Immature natural killer cell (primary cell): ENCODE results near the gene CYP4F11. TPM values are rescaled to one million over a fixed set of nuclear protein-coding genes. Genes with fewer than 3 reads are reported as not detected.
A peak's percentile ranks its signal among the peaks of the same experiment; 100 is the strongest.
"Not testable (repeated sequence)": the region's sequence is repeated elsewhere in the genome, so short reads cannot be mapped to it uniquely, and the experiment has no call there.

Experiments used
- DNase-seq, 3 donors: peaks; one replicate each; pipeline ENCODE4 v3.0.0; 2022; ENCODE audit warnings: mixed read lengths in 1 of 3
- H3K27ac Mint-ChIP-seq, 6 donors: one replicate each; pipeline ENCODE4 v1.8.0; 2020; ENCODE audit warnings: mixed read lengths in 6 of 6, mild to moderate bottlenecking in 5 of 6, inconsistent platforms in 4 of 6, moderate library complexity in 3 of 6
- H3K27me3 Mint-ChIP-seq, 3 donors: one replicate each; pipeline ENCODE4 v1.8.0; 2020 to 2021; ENCODE audit warnings: low read depth in 3 of 3, mild to moderate bottlenecking in 3 of 3, mixed read lengths in 3 of 3, moderate library complexity in 3 of 3, inconsistent platforms in 1 of 3
- H3K36me3 Mint-ChIP-seq, 3 donors: one replicate each; pipeline ENCODE4 v1.8.0; 2020; ENCODE audit warnings: mixed read lengths in 3 of 3, inconsistent platforms in 2 of 3, mild to moderate bottlenecking in 2 of 3
- H3K4me1 Mint-ChIP-seq, 2 donors: one replicate each; pipeline ENCODE4 v1.8.0; 2020; ENCODE audit warnings: inconsistent platforms in 2 of 2, mild to moderate bottlenecking in 2 of 2, mixed read lengths in 2 of 2, moderate library complexity in 1 of 2
- H3K4me3 Mint-ChIP-seq, 5 donors: one replicate each; pipeline ENCODE4 v1.8.0; 2020; ENCODE audit warnings: mild to moderate bottlenecking in 5 of 5, mixed read lengths in 5 of 5, inconsistent platforms in 3 of 5, moderate library complexity in 3 of 5
- H3K9me3 Mint-ChIP-seq, 6 donors: one replicate each; pipeline ENCODE4 v1.8.0; 2020; ENCODE audit warnings: mild to moderate bottlenecking in 6 of 6, mixed read lengths in 6 of 6, inconsistent platforms in 4 of 6, moderate library complexity in 3 of 6
- polyA plus RNA-seq, 3 donors: library from polyadenylated mRNA; unstranded; fragments of 300-500 nt; fragmentation: Illumina TruSeq; gene quantifications; one replicate each; pipeline ENCODE4 v1.2.3, GENCODE V29; 2021

Gene CYP4F11
- polyA plus RNA-seq, 3 donors from 2014 or later: not detected

- no peak overlapping the region for H3K4me3 Mint-ChIP-seq
- H3K27ac Mint-ChIP-seq: no peak overlapping the region
These were observed 22.6 kb downstream of the CYP4F11 start for GRCh38 chr19:15911599-15912235.

GRCh38 chr19:15905026-15905425 lies 29.3 kb downstream of the CYP4F11 start:
- H3K36me3 Mint-ChIP-seq: no peaks in the 10 kb centered on the region
- H3K4me3 Mint-ChIP-seq: no peak overlapping the region
- no peak overlapping the region for H3K27ac Mint-ChIP-seq
- peaks cover 5 to 36% (median 8%) of the 10 kb centered on the region in 3 donors for H3K27me3 Mint-ChIP-seq
- DNase-seq: no peak
- peaks cover 6 to 9% of the 10 kb centered on the region in 2 donors for H3K4me1 Mint-ChIP-seq
- H3K9me3 Mint-ChIP-seq: peaks cover 0 to 8% (median 0%) of the 10 kb centered on the region in 6 donors

More at GRCh38 chr19:15911599-15912235, 22.6 kb downstream of the CYP4F11 start:
- no peaks in the 10 kb centered on the region for H3K4me1 Mint-ChIP-seq
- peaks cover 0 to 5% (median 0%) of the 10 kb centered on the region in 3 donors for H3K36me3 Mint-ChIP-seq
- H3K27me3 Mint-ChIP-seq: peaks cover 13 to 35% (median 14%) of the 10 kb centered on the region in 3 donors
- peaks cover 3 to 10% (median 5%) of the 10 kb centered on the region in 6 donors for H3K9me3 Mint-ChIP-seq
- no peak for DNase-seq

- H3K27me3 Mint-ChIP-seq: peaks cover 6 to 25% (median 9%) of the 10 kb centered on the region in 3 donors
- not testable (repeated sequence) for H3K27ac Mint-ChIP-seq
These were observed 31.4 kb downstream of the CYP4F11 start for GRCh38 chr19:15902898-15903297.

GRCh38 chr19:15902254-15902653 lies 32.1 kb downstream of the CYP4F11 start:
- H3K9me3 Mint-ChIP-seq: peaks cover 0 to 8% (median 0%) of the 10 kb centered on the region in 6 donors
- peaks cover 4 to 21% (median 9%) of the 10 kb centered on the region in 3 donors for H3K27me3 Mint-ChIP-seq
- H3K27ac Mint-ChIP-seq: no peak overlapping the region
- H3K4me3 Mint-ChIP-seq: no peak overlapping the region
- DNase-seq: no peak
- H3K36me3 Mint-ChIP-seq: no peaks in the 10 kb centered on the region
- peaks cover 7 to 10% of the 10 kb centered on the region in 2 donors for H3K4me1 Mint-ChIP-seq

More at GRCh38 chr19:15902898-15903297, 31.4 kb downstream of the CYP4F11 start:
- H3K4me3 Mint-ChIP-seq, H3K36me3 Mint-ChIP-seq, DNase-seq, H3K4me1 Mint-ChIP-seq, H3K9me3 Mint-ChIP-seq: not testable (repeated sequence)

GRCh38 chr19:15900504-15900903 lies 33.8 kb downstream of the CYP4F11 start:
- Mint-ChIP-seq H3K4me1 (peaks cover 7 to 10% of the 10 kb centered on the region in 2 donors), H3K27me3 (peaks cover 4 to 17% (median 11%) of the 10 kb centered on the region in 3 donors), H3K4me3 (peak overlapping the region; percentile 66 to 90 (median 84)), H3K27ac (peak overlapping the region in 1 of 6 donors; percentile 77), H3K36me3 (no peaks in the 10 kb centered on the region), H3K9me3 (peaks cover 0 to 8% (median 0%) of the 10 kb centered on the region in 6 donors)
- no peak for DNase-seq

GRCh38 chr19:15900032-15900431 lies 34.3 kb downstream of the CYP4F11 start:
- peak overlapping the region; percentile 66 to 90 (median 84) for H3K4me3 Mint-ChIP-seq
- peaks cover 4 to 17% (median 11%) of the 10 kb centered on the region in 3 donors for H3K27me3 Mint-ChIP-seq
- H3K36me3 Mint-ChIP-seq, DNase-seq, H3K4me1 Mint-ChIP-seq, H3K9me3 Mint-ChIP-seq: not testable (repeated sequence)
- H3K27ac Mint-ChIP-seq: peak overlapping the region in 3 of 6 donors; percentile 5 to 77 (median 70)

GRCh38 chr19:15899561-15899960 lies 34.8 kb downstream of the CYP4F11 start:
- Mint-ChIP-seq H3K27me3 (peaks cover 4 to 17% (median 10%) of the 10 kb centered on the region in 3 donors), H3K4me3 (peak overlapping the region in 2 of 5 donors; percentile 23 to 43)
- H3K9me3 Mint-ChIP-seq, H3K36me3 Mint-ChIP-seq, DNase-seq, H3K27ac Mint-ChIP-seq, H3K4me1 Mint-ChIP-seq: not testable (repeated sequence)

GRCh38 chr19:15897738-15898276 lies 36.5 kb downstream of the CYP4F11 start, which contains the start of gene CYP4F2:
Gene CYP4F2 (minus strand): TSS chr19:15898074. CDS start chr19:15897611, 463 bp downstream.
- Mint-ChIP-seq H3K4me3 (no peak within 1 kb of the TSS), H3K27me3 (peaks cover 4 to 9% (median 7%) of the 10 kb centered on the region in 3 donors), H3K27ac (no peak within 1 kb of the TSS), H3K4me1 (peaks cover 7 to 10% of the 10 kb centered on the region in 2 donors), H3K9me3 (no peaks in the 10 kb centered on the region), H3K36me3 (no peaks in the 10 kb centered on the region)
- no peak for DNase-seq

- Mint-ChIP-seq H3K36me3 (no peaks in the 10 kb centered on the region), H3K27ac (no peak overlapping the region), H3K4me3 (no peak overlapping the region), H3K27me3 (peaks cover 4 to 9% (median 7%) of the 10 kb centered on the region in 3 donors), H3K4me1 (peaks cover 7 to 10% of the 10 kb centered on the region in 2 donors), H3K9me3 (no peaks in the 10 kb centered on the region)
- no peak for DNase-seq
These were observed 37.1 kb downstream of the CYP4F11 start for GRCh38 chr19:15897026-15897737.

GRCh38 chr19:15895876-15896430 lies 38.4 kb downstream of the CYP4F11 start:
- Mint-ChIP-seq H3K9me3 (no peaks in the 10 kb centered on the region), H3K4me3 (no peak overlapping the region), H3K36me3 (no peaks in the 10 kb centered on the region), H3K4me1 (peaks cover 5 to 10% of the 10 kb centered on the region in 2 donors), H3K27me3 (peaks cover 2 to 6% (median 4%) of the 10 kb centered on the region in 3 donors), H3K27ac (no peak overlapping the region)
- no peak for DNase-seq

GRCh38 chr19:15894359-15894758 lies 40.0 kb downstream of the CYP4F11 start:
- Mint-ChIP-seq H3K27ac (no peak overlapping the region), H3K9me3 (no peaks in the 10 kb centered on the region), H3K4me1 (no peaks in the 10 kb centered on the region), H3K4me3 (no peak overlapping the region), H3K27me3 (peaks cover 0 to 3% (median 0%) of the 10 kb centered on the region in 3 donors), H3K36me3 (no peaks in the 10 kb centered on the region)
- no peak for DNase-seq

GRCh38 chr19:15893477-15893876 lies 40.9 kb downstream of the CYP4F11 start:
- no peaks in the 10 kb centered on the region for H3K36me3 Mint-ChIP-seq
- DNase-seq: no peak
- H3K9me3 Mint-ChIP-seq: no peaks in the 10 kb centered on the region
- H3K4me3 Mint-ChIP-seq: no peak overlapping the region
- H3K4me1 Mint-ChIP-seq: no peaks in the 10 kb centered on the region
- H3K27ac Mint-ChIP-seq: no peak overlapping the region
- H3K27me3 Mint-ChIP-seq: peaks cover 0 to 3% (median 0%) of the 10 kb centered on the region in 3 donors

GRCh38 chr19:15892012-15892411 lies 42.3 kb downstream of the CYP4F11 start:
- no peaks in the 10 kb centered on the region for H3K4me1 Mint-ChIP-seq
- H3K27ac Mint-ChIP-seq: no peak overlapping the region
- H3K36me3 Mint-ChIP-seq: no peaks in the 10 kb centered on the region
- peaks cover 0 to 3% (median 0%) of the 10 kb centered on the region in 3 donors for H3K27me3 Mint-ChIP-seq
- no peak for DNase-seq
- no peaks in the 10 kb centered on the region for H3K9me3 Mint-ChIP-seq
- no peak overlapping the region for H3K4me3 Mint-ChIP-seq
